Measurements from ENCODE around the gene EDIL3. TPM values are rescaled to one million over a fixed set of nuclear protein-coding genes. Genes with fewer than 3 reads are reported as not detected.

The EDIL3 gene
- total and polyA plus RNA-seq, 2 of the 8 experiments (the other 6 are each of a cell fraction or from before 2014, with no cell fraction given) = 14.7 to 47.2 TPM

- no peak for TF ChIP-seq CTCF (IDR thresholded peaks at IDR 0.05; ENCODE audit: control extremely low read depth in 1 of 3, insufficient read depth in 1 of 3, low read depth in 1 of 3, low read length in 3 of 3)
- TF ChIP-seq EZH2 (IDR thresholded peaks at IDR 0.05; ENCODE audit: low read depth, low read length, severe bottlenecking) = no peak
- no peak for TF ChIP-seq CHD2 (IDR thresholded peaks at IDR 0.05; ENCODE audit: low read length)
- no peak for TF ChIP-seq SP1 (IDR thresholded peaks at IDR 0.05; ENCODE audit: low read depth, low read length)
- TF ChIP-seq, protein P1, sequence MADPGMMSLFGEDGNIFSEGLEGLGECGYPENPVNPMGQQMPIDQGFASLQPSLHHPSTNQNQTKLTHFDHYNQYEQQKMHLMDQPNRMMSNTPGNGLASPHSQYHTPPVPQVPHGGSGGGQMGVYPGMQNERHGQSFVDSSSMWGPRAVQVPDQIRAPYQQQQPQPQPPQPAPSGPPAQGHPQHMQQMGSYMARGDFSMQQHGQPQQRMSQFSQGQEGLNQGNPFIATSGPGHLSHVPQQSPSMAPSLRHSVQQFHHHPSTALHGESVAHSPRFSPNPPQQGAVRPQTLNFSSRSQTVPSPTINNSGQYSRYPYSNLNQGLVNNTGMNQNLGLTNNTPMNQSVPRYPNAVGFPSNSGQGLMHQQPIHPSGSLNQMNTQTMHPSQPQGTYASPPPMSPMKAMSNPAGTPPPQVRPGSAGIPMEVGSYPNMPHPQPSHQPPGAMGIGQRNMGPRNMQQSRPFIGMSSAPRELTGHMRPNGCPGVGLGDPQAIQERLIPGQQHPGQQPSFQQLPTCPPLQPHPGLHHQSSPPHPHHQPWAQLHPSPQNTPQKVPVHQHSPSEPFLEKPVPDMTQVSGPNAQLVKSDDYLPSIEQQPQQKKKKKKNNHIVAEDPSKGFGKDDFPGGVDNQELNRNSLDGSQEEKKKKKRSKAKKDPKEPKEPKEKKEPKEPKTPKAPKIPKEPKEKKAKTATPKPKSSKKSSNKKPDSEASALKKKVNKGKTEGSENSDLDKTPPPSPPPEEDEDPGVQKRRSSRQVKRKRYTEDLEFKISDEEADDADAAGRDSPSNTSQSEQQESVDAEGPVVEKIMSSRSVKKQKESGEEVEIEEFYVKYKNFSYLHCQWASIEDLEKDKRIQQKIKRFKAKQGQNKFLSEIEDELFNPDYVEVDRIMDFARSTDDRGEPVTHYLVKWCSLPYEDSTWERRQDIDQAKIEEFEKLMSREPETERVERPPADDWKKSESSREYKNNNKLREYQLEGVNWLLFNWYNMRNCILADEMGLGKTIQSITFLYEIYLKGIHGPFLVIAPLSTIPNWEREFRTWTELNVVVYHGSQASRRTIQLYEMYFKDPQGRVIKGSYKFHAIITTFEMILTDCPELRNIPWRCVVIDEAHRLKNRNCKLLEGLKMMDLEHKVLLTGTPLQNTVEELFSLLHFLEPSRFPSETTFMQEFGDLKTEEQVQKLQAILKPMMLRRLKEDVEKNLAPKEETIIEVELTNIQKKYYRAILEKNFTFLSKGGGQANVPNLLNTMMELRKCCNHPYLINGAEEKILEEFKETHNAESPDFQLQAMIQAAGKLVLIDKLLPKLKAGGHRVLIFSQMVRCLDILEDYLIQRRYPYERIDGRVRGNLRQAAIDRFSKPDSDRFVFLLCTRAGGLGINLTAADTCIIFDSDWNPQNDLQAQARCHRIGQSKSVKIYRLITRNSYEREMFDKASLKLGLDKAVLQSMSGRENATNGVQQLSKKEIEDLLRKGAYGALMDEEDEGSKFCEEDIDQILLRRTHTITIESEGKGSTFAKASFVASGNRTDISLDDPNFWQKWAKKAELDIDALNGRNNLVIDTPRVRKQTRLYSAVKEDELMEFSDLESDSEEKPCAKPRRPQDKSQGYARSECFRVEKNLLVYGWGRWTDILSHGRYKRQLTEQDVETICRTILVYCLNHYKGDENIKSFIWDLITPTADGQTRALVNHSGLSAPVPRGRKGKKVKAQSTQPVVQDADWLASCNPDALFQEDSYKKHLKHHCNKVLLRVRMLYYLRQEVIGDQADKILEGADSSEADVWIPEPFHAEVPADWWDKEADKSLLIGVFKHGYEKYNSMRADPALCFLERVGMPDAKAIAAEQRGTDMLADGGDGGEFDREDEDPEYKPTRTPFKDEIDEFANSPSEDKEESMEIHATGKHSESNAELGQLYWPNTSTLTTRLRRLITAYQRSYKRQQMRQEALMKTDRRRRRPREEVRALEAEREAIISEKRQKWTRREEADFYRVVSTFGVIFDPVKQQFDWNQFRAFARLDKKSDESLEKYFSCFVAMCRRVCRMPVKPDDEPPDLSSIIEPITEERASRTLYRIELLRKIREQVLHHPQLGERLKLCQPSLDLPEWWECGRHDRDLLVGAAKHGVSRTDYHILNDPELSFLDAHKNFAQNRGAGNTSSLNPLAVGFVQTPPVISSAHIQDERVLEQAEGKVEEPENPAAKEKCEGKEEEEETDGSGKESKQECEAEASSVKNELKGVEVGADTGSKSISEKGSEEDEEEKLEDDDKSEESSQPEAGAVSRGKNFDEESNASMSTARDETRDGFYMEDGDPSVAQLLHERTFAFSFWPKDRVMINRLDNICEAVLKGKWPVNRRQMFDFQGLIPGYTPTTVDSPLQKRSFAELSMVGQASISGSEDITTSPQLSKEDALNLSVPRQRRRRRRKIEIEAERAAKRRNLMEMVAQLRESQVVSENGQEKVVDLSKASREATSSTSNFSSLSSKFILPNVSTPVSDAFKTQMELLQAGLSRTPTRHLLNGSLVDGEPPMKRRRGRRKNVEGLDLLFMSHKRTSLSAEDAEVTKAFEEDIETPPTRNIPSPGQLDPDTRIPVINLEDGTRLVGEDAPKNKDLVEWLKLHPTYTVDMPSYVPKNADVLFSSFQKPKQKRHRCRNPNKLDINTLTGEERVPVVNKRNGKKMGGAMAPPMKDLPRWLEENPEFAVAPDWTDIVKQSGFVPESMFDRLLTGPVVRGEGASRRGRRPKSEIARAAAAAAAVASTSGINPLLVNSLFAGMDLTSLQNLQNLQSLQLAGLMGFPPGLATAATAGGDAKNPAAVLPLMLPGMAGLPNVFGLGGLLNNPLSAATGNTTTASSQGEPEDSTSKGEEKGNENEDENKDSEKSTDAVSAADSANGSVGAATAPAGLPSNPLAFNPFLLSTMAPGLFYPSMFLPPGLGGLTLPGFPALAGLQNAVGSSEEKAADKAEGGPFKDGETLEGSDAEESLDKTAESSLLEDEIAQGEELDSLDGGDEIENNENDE (IDR thresholded peaks at IDR 0.05; ENCODE audit: insufficient replicate concordance, low read length) = no peak
- no peak for TF ChIP-seq POU5F1 (IDR thresholded peaks at IDR 0.05; ENCODE audit: low read depth, low read length)
Observed at GRCh38 chr5:84298628-84299027, 86.1 kb downstream of the EDIL3 start (continued).

All from H1 (cell line).